HG02885 (cell line): ENCODE results near the gene BRMS1.
"Not testable (repeated sequence)": the region's sequence is repeated elsewhere in the genome, so short reads cannot be mapped to it uniquely, and the experiment has no call there.

Experiments
- ATAC-seq: cut with Tn5 transposase; IDR thresholded peaks from one replicate; pipeline ENCODE4 v1.9.1; 2021; ENCODE audit warnings: mild to moderate bottlenecking; ENCODE audit not compliant: unreplicated experiment, poor library complexity

BRMS1 gene

GRCh38 chr11:66363805-66364535 lies 19.1 kb upstream of the BRMS1 start:
- ATAC-seq, result no peak

GRCh38 chr11:66363187-66363601 lies 18.3 kb upstream of the BRMS1 start:
- no peak for ATAC-seq

GRCh38 chr11:66362481-66363147 lies 17.7 kb upstream of the BRMS1 start:
- ATAC-seq, result no peak

- no peak for ATAC-seq
Measured at GRCh38 chr11:66361502-66361941, 16.6 kb upstream of the BRMS1 start.

GRCh38 chr11:66360406-66361073 lies 15.6 kb upstream of the BRMS1 start:
- no peak for ATAC-seq

- ATAC-seq, result no peak
Measured at GRCh38 chr11:66359662-66360087, 14.8 kb upstream of the BRMS1 start.

GRCh38 chr11:66350560-66351235 lies 5.8 kb upstream of the BRMS1 start:
- not testable (repeated sequence) for ATAC-seq

- ATAC-seq, result no peak
Measured at GRCh38 chr11:66349084-66349386, 4.1 kb upstream of the BRMS1 start.

GRCh38 chr11:66347425-66348276 lies 2.7 kb upstream of the BRMS1 start, which contains the start of gene B4GAT1:
Gene B4GAT1 (minus strand): TSS chr11:66347629. CDS start chr11:66347545, 84 bp downstream.
- ATAC-seq, result peak; percentile 53

GRCh38 chr11:66346476-66347424 lies 1.8 kb upstream of the BRMS1 start:
- ATAC-seq, result no peak

GRCh38 chr11:66345316-66345649 lies 379 bp upstream of the BRMS1 start:
- no peak for ATAC-seq

- no peak for ATAC-seq
Measured at GRCh38 chr11:66343176-66343575, 1.7 kb downstream of the BRMS1 start.

GRCh38 chr11:66341502-66342126 lies 3.3 kb downstream of the BRMS1 start:
- no peak for ATAC-seq

- ATAC-seq, result no peak
Measured at GRCh38 chr11:66340596-66341501, 4.1 kb downstream of the BRMS1 start.

- ATAC-seq, result no peak
Measured at GRCh38 chr11:66339686-66340483, 5.0 kb downstream of the BRMS1 start.

GRCh38 chr11:66339162-66339675 lies 5.7 kb downstream of the BRMS1 start:
- ATAC-seq, result no peak
